T47D (cell line): ENCODE measurements around the gene TPPP3.

ENCODE experiments used
- DNase-seq, 2 experiments: peaks; one replicate each; pipeline versions ENCODE4 v3.0.0 to v3.0.0-alpha.2; 2011 to 2012; ENCODE audit warnings: low read depth in 1 of 2, low spot score in 1 of 2
- JUND ChIP-seq: IDR thresholded peaks from 2 replicates; pipeline ENCODE4 v1.6.1; 2012; ENCODE audit warnings: low read depth
- in situ Hi-C: cut with HindIII; loops from 2 replicates; pipeline ENCODE4 v1.10.0; 2016; ENCODE audit warnings: low sequenced_read_pairs, low pct_unique_long_range_greater_than_20kb

TPPP3 gene

GRCh38 chr16:67393111-67393787, at the start of gene TPPP3:
TPPP3 (minus strand) TSS chr16:67393498; CDS start chr16:67391111, 2,387 bp downstream.
- in situ Hi-C loops: no loop called here
- DNase-seq: no peak
- TF ChIP-seq JUND: no peak

GRCh38 chr16:67442581-67443255, 49.4 kb upstream of the TPPP3 start:
- TF ChIP-seq JUND: no peak
- in situ Hi-C loops: no loop called here
- no peak for DNase-seq

GRCh38 chr16:67441907-67442306, 48.6 kb upstream of the TPPP3 start:
- in situ Hi-C loops: no loop called here
- no peak for DNase-seq
- no peak for TF ChIP-seq JUND

GRCh38 chr16:67441271-67441753, 48.0 kb upstream of the TPPP3 start:
- in situ Hi-C loops: no loop called here
- no peak for TF ChIP-seq JUND
- DNase-seq: no peak

GRCh38 chr16:67438824-67439393, 45.6 kb upstream of the TPPP3 start:
- in situ Hi-C loops: no loop called here
- no peak for DNase-seq
- no peak for TF ChIP-seq JUND

GRCh38 chr16:67438098-67438791, 44.9 kb upstream of the TPPP3 start:
- DNase-seq: no peak
- TF ChIP-seq JUND: no peak
- in situ Hi-C loops: no loop called here

- DNase-seq: no peak
- no peak for TF ChIP-seq JUND
- in situ Hi-C loops: no loop called here
Measured at GRCh38 chr16:67437513-67437912, 44.2 kb upstream of the TPPP3 start.

GRCh38 chr16:67436640-67437193, 43.4 kb upstream of the TPPP3 start:
- DNase-seq: no peak
- TF ChIP-seq JUND: no peak
- in situ Hi-C loops: no loop called here

- no peak for TF ChIP-seq JUND
- DNase-seq: no peak
- in situ Hi-C loops: no loop called here
Measured at GRCh38 chr16:67435758-67436164, 42.5 kb upstream of the TPPP3 start.

- no peak for TF ChIP-seq JUND
- DNase-seq: no peak
- in situ Hi-C loops: no loop called here
Measured at GRCh38 chr16:67433131-67433719, 39.9 kb upstream of the TPPP3 start.

GRCh38 chr16:67432506-67432890, 39.2 kb upstream of the TPPP3 start:
- in situ Hi-C loops: no loop called here
- no peak for TF ChIP-seq JUND

GRCh38 chr16:67431775-67432505, 38.6 kb upstream of the TPPP3 start:
- TF ChIP-seq JUND: no peak
- in situ Hi-C loops: no loop called here
- no peak for DNase-seq

More at GRCh38 chr16:67432506-67432890, 39.2 kb upstream of the TPPP3 start:
- no peak for DNase-seq
